Right ventricle myocardium inferior (tissue), 1 donor: Measurements from ENCODE around the gene RNF41. TPM values are rescaled to one million over a fixed set of nuclear protein-coding genes. Genes with fewer than 3 reads are reported as not detected.
"Not testable (repeated sequence)": the region's sequence is repeated elsewhere in the genome, so short reads cannot be mapped to it uniquely, and the experiment has no call there.

Experiments
- ATAC-seq: fragments of 200-7000 bp; cut with Tn5 transposase; one replicate; pipeline ENCODE4 v1.9.1; 2020; ENCODE audit warnings: mild to moderate bottlenecking, moderate library complexity
- DNase-seq: peaks from one replicate; pipeline ENCODE4 v3.0.0; 2021; ENCODE audit errors: missing footprints
- intact Hi-C: fragments of 100-400 bp; cut with DNase I; formaldehyde crosslinking; loops from one replicate; pipeline ENCODE4 v1.11.0; 2022
- long read RNA-seq: library from polyadenylated mRNA; unstranded; transcript quantifications from one replicate; pipeline ENCODE4 v2.0.0, GENCODE V29; 2021
- total RNA-seq: library from RNA; stranded (reverse); fragmentation: NEBNext Ultra II Directional; extraction: Animal tissue kit (Norgen Biotek cat#: 25700); gene quantifications from one replicate; pipeline ENCODE4 v1.2.1, GENCODE V29; 2021
- donor health status: DM: no; HTN: yes; CAD: no; lungs with severe emphysema.

Gene RNF41
- 53.8 TPM for total RNA-seq
- long read RNA-seq, full-length matches to known transcripts = 13 of 19 reads
- long read RNA-seq, partial matches to known transcripts = 2 of 19 reads
- long read RNA-seq, other reads (novel, unspliced or antisense) = 4 of 19 reads

DNA sequence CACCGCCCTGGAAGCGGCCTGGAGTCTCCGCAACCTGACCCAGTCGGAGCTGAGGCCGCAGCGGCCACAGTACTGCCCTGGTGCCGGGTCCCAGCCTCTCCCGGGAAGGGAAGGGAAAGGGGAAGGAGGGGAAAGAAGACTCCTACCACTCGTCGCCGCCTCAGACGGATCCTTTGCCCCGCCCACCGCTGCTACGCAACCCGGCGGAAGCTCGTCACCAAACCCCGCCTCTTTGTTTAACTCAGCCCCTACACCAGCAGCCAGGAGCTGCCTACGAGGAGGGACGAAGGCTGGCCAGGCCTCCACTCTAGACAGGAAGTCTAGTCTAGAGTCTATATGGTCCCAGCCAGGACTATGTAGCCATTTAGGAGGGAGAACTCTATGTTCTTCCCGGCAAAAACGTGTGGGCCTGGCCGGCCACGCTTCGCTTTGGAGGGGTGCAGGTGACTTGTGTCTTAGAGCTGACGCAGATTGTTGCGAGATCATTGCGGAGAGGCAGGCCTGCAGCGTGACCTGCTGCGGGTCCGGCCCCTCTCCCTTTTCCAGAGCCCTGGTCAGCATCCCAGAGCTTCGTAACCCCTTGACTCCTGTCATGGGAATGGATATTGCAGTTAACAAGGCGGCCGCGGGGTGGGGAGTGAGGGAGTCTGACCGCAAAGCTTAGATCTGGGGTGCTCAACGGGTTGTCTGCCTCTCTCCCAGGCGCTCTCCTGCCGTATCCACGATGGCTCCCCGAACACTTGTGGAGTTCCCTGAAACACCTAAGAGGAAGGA lies at the start of gene RNF41:
Gene RNF41 (minus strand): TSS at position 166 of the 774 bp plus-strand sequence. CDS start 7,875 bp downstream, outside the sequence.
- intact Hi-C loops = loop anchor here (5.0 kb wide), 1 partner anchor 35 kb away; the partner anchor contains the start of gene ANKRD52
- peak; percentile 92 for ATAC-seq
- DNase-seq = peak; percentile 98

DNA sequence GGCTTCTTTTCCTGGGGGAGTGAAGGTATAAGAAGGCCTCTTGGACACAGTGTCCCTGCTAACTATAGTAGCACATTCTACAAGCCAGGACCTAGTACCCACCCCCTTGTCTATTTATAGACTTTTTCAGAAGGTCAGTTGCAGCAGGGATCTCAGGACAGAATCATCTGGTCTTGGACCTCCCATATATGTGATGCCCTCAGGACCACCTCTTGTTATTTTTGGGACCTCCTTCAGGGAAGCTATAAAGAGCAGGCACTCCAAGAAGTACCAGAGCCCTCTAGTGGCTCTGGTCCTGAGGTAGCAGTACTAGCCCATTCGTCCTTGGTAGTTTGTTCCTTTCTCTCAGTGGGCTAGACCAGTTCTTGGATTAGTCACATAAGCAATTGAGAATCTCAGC lies 49.3 kb upstream of the RNF41 start:
- no peak for DNase-seq
- peak; percentile 51 for ATAC-seq
- intact Hi-C loops = no loop called here

DNA sequence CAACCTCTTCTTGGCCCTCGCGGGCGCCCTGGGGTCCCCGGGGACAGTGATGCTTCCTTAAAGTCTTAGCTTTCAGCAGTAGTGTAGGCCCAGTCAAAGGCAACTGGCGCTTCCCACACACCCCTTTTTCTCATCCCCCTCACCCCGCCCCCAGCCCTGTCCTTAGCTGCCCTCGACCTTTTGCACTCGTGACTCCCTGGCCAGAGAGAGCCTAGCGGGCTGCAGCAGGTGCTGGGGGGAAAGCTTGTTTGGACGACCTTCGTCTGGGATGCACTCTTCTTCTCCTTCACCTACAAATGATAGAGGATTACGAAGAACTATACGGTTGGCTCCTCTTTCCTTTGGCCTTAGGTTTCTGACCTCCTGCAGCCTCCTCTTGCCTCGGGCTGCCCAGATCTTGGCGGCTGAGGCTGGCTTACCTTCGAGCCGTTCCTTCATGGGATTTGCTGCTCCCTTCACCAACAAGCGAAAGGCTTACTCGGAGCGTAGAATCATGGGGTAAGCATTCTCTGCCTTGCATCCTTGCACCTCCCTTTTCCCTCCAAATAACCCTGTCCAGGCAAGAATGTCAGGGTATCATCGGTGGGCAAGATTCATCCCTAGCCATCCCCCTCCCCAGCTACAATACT lies 45.8 kb upstream of the RNF41 start:
- intact Hi-C loops = loop anchor here (2.0 kb wide), 1 partner anchor 33 kb away; the partner anchor contains the start of gene CS
- no peak for DNase-seq
- peak; percentile 45 for ATAC-seq

DNA sequence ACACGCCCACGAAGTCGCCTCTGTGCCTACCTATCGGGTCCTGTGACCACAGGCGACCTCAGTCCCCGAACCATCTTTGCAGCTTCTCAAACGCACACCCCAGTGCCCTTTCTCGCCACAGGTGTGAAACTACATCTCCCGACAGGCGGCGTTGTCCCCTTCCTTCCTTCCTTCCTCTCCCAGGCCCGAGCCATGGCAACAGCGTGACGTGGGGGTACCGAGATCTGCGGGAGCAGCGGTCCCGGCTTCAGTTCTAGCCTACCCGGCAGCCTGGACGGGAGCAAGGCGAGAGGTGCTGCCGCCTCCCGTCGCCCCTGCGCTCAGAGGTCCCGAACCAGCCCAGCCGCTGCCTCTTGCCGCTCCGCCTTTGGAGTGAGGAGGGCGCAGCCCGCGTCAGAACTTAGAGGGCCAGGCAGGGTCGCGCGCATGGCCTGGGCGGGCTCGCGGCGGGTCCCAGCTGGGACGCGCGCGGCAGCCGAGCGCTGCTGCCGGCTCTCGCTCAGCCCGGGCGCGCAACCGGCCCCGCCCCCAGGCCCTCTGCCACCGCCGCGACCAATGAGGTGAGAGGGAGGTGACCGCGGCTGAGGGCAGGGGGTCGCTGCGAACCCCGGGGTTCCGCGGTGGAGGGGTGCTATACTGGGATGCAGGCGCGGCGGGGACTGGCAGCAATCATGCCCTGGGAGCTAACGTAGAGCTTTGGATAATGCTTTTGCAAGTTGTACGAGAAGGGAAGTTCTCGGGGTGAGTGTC lies 45.1 kb upstream of the RNF41 start, which contains the start of gene COQ10A:
Gene COQ10A (plus strand): TSS at position 250 of the 750 bp plus-strand sequence. CDS start 177 bp downstream, at position 427.
- peak; percentile 94 for DNase-seq
- intact Hi-C loops = loop anchor here (2.0 kb wide), 1 partner anchor 34 kb away; the partner anchor contains the start of gene CS
- ATAC-seq = peak; percentile 95

DNA sequence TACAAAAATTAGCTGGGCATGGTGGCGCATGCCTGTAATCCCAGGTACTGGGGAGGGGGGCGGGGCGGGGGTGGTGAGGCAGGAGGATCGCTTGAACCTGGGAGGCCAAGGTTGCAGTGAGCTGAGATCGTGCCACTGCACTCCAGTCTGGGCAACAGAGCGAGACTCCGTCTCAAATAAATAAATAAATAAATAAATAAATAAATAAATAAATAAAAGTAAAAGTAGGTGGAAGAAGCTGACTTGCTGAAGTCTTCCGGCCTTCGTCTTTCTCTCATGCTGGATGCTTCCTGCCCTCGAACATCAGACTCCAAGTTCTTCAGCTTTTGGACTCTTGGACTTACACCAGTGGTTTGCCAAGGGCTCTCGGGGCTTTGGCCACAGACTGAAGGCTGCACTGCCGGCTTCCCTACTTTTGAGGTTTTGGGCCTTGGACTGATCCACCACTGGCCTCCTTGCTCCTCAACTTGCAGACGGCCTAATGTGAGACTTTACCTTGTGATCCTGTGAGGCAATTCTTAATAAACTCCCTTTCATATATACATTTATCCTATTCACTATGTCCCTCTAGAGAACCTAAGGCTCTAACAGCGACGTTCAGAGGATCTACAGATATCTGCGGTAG lies 44.5 kb upstream of the RNF41 start:
- intact Hi-C loops = loop anchor here (2.0 kb wide), 1 partner anchor 35 kb away; the partner anchor contains the start of gene CS
- not testable (repeated sequence) for DNase-seq, ATAC-seq

DNA sequence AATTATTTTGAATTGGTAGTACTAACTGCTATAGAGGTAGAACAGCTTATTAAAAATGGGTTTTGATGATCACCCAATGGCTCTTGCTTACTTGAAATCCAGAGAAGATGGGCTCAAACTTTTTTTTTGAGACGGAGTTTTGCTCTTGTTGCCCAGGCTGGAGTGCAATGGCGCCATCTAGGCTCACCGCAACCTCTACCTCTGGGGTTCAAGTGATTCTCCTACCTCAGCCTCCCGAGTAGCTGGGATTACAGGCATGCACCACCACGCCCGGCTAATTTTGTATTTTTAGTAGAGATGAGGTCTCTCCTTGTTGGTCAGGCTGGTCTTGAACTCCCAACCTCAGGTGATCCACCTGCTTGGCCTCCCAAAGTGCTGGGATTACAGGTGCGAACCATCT lies 41.2 kb upstream of the RNF41 start:
- DNase-seq, intact Hi-C loops, ATAC-seq: not testable (repeated sequence)

DNA sequence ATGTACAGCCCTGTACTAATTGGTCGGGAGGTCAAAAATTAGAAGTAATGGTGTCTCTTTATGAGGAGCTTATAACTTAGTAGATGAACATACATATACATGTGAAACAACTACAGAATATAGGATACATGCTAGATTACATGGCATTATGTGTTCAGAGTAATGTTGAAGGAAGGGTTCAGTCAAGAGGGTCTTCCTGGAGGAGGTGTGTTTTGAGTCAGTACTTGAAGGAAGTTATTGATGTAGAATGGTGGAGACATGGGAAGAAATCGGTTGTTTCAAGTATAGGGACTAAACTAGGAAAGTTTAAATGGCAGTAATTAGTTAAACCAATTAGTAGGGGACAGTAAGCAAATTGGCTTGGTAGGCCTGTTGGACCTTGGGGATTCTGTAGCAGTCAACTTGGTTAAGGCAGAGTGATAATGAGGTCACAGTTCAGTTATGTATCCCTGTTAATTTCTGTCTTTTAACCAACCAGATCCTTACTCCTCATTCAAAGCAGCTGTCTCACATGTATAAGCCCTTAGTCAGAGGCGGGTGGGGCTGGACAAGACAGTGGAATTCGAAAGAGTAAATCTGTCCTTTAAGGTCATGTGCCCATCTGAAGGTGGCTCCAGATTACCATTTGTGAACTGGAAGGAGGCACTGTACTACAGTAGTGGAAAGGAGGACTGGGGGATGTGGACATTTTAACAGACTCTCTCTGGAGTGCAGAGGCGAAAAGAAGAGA lies 39.9 kb upstream of the RNF41 start:
- intact Hi-C loops = no loop called here
- DNase-seq = no peak
- no peak for ATAC-seq

DNA sequence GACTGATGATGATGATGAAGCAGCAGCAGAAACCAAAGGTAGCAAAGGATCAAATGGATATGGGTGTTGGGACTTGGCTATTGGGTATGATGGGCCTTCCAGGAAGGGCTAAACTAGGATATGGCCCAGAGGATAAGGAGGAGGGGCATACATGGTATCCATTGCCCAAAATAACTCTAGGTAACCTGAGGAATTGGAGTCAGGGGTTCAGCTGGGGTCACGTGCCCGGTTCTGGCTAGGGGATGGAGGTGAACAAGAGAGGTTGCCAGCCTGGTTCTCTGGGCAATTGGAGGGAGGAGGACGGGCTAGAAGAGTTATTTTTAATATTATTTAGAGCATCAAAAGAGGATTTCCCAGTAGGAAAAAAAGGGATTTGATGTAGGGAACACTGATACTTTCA lies 39.2 kb upstream of the RNF41 start:
- no peak for DNase-seq
- intact Hi-C loops = no loop called here
- no peak for ATAC-seq

DNA sequence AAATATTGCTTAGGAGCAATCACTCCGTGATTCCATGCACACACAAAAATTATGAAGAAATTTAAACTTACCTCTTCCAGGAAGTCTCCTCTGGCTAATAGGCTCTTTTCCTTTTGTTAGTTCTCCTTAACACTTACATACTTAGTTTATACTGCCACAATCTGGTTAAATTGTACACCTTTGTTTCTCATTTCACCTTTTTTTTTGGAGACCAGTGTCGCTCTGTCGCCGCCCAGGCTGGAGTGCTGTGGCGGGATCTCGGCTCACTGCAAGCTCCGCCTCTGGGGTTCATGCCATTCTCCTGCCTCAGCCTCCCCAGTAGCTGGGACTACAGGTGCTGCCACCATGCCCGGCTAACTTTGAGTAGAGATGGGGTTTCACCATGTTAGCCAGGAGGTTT lies 38.7 kb upstream of the RNF41 start:
- no peak for DNase-seq
- no peak for ATAC-seq
- intact Hi-C loops = no loop called here

DNA sequence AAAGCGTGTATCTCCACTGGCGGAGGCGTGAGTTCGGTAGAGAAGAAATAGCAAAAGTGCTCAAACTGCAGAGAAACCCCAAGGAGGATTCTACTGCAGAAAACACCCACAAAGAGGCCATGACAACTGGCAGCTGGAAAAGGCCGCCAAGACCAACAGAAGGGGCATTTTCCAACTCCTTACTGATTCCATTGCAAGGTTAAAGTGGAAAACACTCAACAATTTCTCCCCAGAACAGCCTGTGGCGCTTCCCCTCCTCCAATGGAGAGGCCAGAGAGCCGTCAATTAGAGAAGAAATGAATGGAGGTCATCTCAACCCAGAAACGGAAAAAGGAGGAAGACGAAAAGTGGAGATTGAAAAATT lies 37.1 kb upstream of the RNF41 start:
- no peak for ATAC-seq
- no peak for DNase-seq
- intact Hi-C loops = loop anchor here (5.0 kb wide), 1 partner anchor 37 kb away; the partner anchor contains the start of genes NABP2 and RNF41

DNA sequence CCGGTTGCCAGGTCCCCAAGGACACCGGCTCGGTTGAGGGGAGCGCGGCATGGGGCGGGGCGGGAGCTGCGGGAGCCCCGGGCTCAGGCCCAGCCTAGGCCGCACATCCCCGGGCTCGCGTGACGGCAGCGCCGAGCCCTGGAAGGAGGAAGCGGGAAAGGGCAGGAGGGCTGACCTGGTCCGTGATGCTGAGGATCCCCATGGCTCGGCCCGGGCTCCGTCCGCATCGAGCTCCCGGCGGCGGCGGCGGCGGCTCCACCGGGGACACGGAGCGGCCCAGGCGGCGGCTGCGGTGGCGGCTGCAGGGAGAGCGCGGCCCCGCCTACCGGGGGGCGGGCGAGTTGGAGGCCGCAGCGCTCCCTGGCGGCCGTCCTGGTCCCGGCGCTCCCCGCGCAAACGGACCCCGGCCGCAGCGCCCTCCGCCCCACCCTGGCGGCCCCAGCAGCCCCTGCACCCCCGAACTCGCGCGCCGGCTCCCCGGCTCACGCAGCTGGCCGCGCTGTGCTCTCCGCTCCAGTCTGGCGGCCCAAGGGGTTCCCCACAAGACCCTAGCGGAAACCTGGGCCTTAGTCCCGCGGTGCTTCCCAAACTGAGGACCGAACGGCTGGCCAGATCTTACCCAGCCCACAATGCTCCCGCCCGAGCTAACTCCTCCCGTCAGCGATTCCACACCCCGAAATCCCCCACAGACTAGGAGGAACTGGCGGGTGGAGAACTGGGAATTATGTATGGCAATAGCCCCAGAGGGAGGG lies 36.5 kb upstream of the RNF41 start, which contains the start of gene ANKRD52:
Gene ANKRD52 (minus strand): TSS at position 317 of the 752 bp plus-strand sequence. CDS start 115 bp downstream, at position 202.
- intact Hi-C loops = loop anchor here (5.0 kb wide), 1 partner anchor 36 kb away; the partner anchor contains the start of genes NABP2 and RNF41
- ATAC-seq (peak; percentile 96), DNase-seq (peak; percentile 92)

DNA sequence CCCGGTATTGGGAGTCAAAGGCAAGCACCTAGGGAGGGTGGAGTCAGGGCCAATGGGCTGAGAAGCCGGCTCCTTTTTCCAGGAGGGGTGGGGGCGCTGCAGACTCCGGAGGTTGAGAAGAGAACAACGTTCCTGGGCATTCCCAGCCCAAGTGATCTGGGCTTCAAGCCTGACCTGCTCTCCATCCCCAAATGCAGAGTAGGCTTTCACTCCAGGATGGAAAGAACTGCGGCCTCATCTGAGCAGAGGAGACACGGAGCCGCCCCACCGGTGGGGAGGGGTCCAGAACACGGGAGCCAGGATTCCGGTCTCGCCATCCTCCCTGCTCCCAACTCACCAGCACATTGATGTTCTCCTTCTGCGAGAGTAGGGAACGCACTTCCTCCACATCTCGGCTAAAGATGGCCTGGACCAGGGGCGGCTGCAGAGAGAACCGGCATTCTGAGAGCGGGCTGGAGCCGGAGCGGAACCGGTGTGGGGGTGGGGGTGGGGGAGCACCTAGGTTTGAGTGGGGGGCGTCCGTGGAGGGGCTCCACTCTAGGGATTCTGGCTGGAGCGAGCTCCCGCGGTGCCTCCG lies 35.9 kb upstream of the RNF41 start:
- no peak for ATAC-seq
- intact Hi-C loops = loop anchor here (5.0 kb wide), 1 partner anchor 35 kb away; the partner anchor contains the start of genes NABP2 and RNF41
- no peak for DNase-seq

DNA sequence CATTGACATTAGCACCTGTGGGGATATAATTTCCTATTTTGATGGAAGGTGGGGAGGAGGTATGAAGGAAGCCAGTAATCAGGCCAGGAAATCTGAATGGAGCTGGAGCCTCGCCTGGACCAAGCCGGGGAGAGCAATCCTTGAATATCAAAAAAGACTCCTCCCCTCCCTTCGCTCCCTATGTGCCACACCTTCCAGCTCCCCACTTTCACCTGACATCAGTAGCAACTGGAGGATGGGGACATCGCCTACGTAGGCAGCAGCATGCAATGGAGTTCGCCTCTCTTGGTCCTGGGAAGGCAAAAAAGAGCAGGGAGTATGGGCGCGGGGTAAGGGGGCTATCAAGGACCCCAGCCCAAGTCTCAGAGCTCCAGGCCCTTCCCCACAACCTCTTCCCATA lies 35.3 kb upstream of the RNF41 start:
- ATAC-seq (no peak), DNase-seq (no peak)
- intact Hi-C loops = loop anchor here (5.0 kb wide), 1 partner anchor 35 kb away; the partner anchor contains the start of genes NABP2 and RNF41

DNA sequence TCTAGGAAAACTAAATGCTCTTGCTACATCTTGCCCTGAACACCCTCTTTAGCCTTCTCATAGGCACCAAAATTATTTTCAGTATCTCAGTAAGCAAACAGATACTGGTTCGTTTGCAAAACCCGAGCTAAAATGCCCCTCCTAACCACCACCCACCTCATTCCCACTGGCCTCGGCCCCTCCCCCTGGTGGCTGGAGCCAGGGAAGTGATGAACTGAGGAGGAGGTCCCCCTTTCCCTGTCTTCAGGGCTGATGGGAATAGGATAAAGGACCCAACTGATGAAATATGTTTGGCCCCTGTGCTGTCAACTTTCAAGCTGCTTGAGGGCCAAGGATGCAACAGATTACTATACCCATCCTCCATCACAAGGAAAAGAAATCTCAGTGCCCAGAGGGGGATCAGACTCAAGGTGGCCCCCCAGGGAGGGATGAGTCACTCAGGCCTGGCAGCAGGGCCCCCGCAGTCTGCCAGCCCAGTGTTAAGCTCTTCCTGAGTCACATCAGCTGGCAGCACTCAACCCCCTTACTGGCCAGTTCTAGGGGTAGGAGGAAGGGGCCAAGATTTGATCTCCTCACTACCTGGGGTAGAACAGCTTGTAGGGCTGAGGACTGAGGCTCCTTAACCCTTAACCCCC lies 34.7 kb upstream of the RNF41 start:
- intact Hi-C loops = loop anchor here (5.0 kb wide), 1 partner anchor 34 kb away; the partner anchor contains the start of genes NABP2 and RNF41
- no peak for ATAC-seq
- DNase-seq = no peak

DNA sequence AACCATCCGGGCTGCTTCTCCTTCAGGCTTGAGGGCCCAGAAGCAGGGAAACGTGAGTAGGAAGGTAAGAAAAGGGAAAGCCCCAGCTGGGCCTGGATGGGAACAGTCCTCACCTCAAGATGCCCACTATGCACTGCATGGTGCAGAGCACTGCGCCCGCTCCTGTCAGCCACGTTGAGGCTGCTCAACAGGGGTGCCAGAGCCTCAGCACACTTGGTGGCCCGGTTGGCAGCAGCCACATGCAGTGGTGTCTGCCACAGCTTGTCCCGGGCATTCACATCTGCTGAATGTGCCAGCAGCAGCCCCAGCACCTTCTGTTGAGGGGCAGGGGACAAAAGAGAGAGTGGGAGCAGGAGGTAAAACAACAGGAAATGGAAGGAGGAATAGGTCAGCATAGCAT lies 33.9 kb upstream of the RNF41 start:
- intact Hi-C loops = loop anchor here (5.0 kb wide), 1 partner anchor 33 kb away; the partner anchor contains the start of genes NABP2 and RNF41
- DNase-seq = no peak
- ATAC-seq = no peak

DNA sequence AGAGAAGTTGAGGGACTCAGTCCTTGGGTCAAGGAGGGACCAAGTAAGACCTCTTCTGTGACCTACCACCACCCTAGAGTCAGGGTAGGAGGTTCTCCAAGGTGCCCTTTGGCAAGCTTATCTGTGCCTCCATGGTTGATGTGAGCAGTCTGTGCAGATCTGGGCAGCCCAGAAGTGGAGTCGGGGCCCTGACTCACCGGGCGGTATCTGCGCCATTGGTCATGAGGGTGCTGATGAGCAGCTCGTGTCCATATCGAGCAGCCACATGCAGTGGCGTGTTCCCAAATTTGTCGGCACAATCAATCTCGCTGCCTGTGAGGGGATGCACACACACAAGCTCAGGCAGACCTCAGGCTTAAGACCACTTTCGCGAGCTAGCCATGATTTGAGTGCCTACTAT lies 31.4 kb upstream of the RNF41 start:
- intact Hi-C loops = no loop called here
- ATAC-seq (no peak), DNase-seq (no peak)
